ENCODE measurements around the gene CYTH3.
A peak's percentile ranks its signal among the peaks of the same experiment; 100 is the strongest.

CYTH3 gene

GRCh38 chr7:6266699-6267098 lies 5.7 kb downstream of the CYTH3 start:
- DNase-seq (ENCODE audit: low read depth), result no peak
- no peak overlapping the region for H3K4me3 ChIP-seq (replicated peaks; ENCODE audit: low read depth, low read length)
- TF ChIP-seq, protein P1, sequence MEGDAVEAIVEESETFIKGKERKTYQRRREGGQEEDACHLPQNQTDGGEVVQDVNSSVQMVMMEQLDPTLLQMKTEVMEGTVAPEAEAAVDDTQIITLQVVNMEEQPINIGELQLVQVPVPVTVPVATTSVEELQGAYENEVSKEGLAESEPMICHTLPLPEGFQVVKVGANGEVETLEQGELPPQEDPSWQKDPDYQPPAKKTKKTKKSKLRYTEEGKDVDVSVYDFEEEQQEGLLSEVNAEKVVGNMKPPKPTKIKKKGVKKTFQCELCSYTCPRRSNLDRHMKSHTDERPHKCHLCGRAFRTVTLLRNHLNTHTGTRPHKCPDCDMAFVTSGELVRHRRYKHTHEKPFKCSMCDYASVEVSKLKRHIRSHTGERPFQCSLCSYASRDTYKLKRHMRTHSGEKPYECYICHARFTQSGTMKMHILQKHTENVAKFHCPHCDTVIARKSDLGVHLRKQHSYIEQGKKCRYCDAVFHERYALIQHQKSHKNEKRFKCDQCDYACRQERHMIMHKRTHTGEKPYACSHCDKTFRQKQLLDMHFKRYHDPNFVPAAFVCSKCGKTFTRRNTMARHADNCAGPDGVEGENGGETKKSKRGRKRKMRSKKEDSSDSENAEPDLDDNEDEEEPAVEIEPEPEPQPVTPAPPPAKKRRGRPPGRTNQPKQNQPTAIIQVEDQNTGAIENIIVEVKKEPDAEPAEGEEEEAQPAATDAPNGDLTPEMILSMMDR (IDR thresholded peaks at IDR 0.05; ENCODE audit: low read length, missing control alignments), result no peak

- DNase-seq (ENCODE audit: low read depth), result no peak
- TF ChIP-seq, protein P1 (IDR thresholded peaks at IDR 0.05; ENCODE audit: low read length, missing control alignments), result no peak
- H3K4me3 ChIP-seq (replicated peaks; ENCODE audit: low read depth, low read length), result no peak overlapping the region
Observed at GRCh38 chr7:6262221-6262620, 10.2 kb downstream of the CYTH3 start.

DNA sequence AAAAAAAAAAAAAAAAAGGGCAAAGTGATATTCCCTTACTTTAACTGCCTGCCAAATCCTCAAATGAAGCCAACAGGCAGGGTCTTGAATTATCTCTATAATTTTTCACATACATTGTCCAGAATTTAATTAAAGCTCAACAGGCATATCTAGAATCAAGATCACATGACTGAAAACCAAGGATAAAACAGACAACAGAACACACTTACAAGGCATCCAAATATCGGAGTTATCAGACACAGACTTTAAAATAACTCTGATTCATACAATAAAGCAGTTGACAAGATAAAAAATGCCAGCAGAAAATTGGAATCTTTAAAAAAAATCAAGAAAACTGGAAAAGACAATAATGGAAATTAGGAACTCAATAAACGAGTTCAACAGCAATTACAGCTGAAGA lies 10.7 kb downstream of the CYTH3 start:
- DNase-seq (ENCODE audit: low read depth), result no peak
- H3K4me3 ChIP-seq (replicated peaks; ENCODE audit: low read depth, low read length), result no peak overlapping the region
- TF ChIP-seq, protein P1 (IDR thresholded peaks at IDR 0.05; ENCODE audit: low read length, missing control alignments), result no peak

- DNase-seq (ENCODE audit: low read depth), result peak; percentile 53
- TF ChIP-seq, protein P1 (IDR thresholded peaks at IDR 0.05; ENCODE audit: low read length, missing control alignments), result no peak
- no peak overlapping the region for H3K4me3 ChIP-seq (replicated peaks; ENCODE audit: low read depth, low read length)
Observed at GRCh38 chr7:6260291-6261187, 11.9 kb downstream of the CYTH3 start.

DNA sequence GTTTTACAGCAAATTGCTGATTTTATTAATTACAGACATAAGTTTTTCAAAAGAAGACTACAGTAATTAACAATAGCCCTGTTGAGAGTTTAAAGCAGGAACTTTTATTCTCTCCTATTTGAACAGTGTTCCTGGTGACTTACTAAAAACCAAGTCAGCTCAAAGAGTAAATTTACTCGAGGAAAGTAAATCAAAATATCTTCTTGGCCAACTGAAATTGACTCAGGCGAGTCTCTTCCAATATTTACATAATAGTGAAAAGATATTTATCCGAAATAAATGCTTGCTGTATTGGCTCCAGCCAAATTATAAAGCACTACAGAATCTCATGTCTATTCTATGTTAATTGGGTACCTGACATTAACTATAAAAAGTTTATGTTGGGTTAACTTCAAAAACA lies 13.2 kb downstream of the CYTH3 start:
- no peak for DNase-seq (ENCODE audit: low read depth)
- TF ChIP-seq, protein P1 (IDR thresholded peaks at IDR 0.05; ENCODE audit: low read length, missing control alignments), result no peak
- H3K4me3 ChIP-seq (replicated peaks; ENCODE audit: low read depth, low read length), result no peak overlapping the region

DNA sequence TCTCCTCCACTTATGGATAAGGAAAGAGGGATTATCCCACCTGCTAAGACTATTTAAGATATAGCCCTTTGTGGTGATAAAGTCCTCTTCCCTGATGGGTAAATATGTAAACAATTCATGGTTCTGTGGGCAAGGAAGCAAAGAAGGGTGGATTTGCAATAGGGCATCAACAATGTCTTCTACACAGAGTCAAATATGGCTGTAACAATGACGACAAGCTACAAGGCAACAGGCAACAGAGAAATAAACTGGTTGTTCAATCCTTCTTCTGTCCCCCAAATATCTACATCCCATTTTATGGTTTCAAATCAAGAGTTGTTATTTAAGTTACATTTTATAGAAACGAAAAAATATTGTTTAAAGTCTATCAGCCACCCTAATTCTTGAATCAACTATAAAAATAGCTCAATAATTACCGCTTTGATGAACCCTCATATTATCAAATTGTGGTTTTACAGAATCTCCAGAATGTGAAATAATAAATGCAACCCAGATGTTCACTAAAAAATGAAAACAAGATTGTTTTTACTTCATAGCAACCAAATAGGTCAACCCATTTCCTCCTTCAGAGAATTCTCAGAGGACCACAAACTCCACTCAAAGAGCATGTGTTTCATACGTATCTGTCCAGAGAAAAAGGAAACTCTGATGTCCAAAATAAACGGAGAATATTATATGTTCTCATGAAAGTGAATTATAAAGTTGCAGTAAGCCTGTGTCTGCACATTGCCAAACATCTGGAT lies 13.8 kb downstream of the CYTH3 start:
- TF ChIP-seq, protein P1 (IDR thresholded peaks at IDR 0.05; ENCODE audit: low read length, missing control alignments), result no peak
- DNase-seq (ENCODE audit: low read depth), result peak; percentile 94
- no peak overlapping the region for H3K4me3 ChIP-seq (replicated peaks; ENCODE audit: low read depth, low read length)

Data from fibroblast of pulmonary artery (primary cell).